ENCODE results near the gene ATP8A1. TPM values are rescaled to one million over a fixed set of nuclear protein-coding genes. Genes with fewer than 3 reads are reported as not detected.
"Not testable (repeated sequence)": the region's sequence is repeated elsewhere in the genome, so short reads cannot be mapped to it uniquely, and the experiment has no call there.

The ATP8A1 gene
- total and polyA plus RNA-seq, 4 donors = 39.0 to 247 (median 83.1) TPM

DNA sequence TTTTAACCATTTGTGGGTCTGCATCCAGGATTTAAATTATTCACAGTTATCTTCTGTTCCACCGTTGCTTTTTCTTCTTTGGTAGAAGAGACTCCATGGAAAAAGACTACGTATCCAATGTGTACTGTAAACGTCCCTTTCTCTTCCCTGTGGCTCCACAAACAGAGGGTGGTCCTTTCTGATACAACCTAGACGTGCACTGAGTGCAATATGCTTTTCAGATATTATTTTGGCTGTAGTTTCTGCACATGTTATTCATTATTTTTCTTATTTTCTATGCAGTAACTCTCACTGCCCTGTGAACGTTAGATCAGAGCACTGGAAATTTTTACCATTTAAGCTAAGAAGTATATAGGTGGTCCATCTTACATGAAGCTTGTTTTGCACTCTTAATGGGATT, 186.9 kb downstream of the ATP8A1 start:
- WGBS (ENCODE audit: insufficient coverage) = no CpG with 5 or more reads among the region's 5 CpGs
- Histone ChIP-seq H3K27me3 (ENCODE audit: control insufficient read depth, insufficient read depth, low read length) (no peaks in the 10 kb centered on the region), H3K27ac (ENCODE audit: low read depth, low read length) (no peak overlapping the region), H3K9me3 (ENCODE audit: control insufficient read depth, insufficient read depth, low read length) (no peaks in the 10 kb centered on the region), H3K4me3 (ENCODE audit: low read depth, low read length) (no peak overlapping the region), H3K4me1 (ENCODE audit: control insufficient read depth, insufficient read depth, low read length) (no peaks in the 10 kb centered on the region), H3K36me3 (ENCODE audit: control insufficient read depth, insufficient read depth, low read length) (no peaks in the 10 kb centered on the region)
- no peak for DNase-seq (ENCODE audit: low read depth in 4 of 6, low spot score in 6 of 6)

DNA sequence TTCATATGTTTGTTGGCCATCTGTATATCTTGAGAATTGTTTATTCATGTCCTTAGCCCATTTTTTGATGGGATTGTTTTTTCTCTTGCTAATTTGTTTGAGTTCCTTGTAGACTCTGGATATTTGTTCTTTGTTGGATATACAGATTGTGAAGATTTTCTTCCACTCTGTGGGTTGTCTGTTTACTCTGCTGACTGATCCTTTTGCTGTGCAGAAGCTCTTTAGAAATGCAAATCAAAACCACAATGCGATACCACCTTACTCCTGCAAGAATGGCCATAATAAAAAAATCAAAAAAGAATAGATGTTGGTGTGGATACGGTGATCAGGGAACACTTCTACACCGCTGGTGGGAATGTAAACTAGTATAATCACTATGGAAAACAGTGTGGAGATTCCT, 189.1 kb downstream of the ATP8A1 start:
- H3K27ac ChIP-seq (ENCODE audit: low read depth, low read length); H3K9me3 ChIP-seq (ENCODE audit: control insufficient read depth, insufficient read depth, low read length); H3K4me3 ChIP-seq (ENCODE audit: low read depth, low read length); H3K4me1 ChIP-seq (ENCODE audit: control insufficient read depth, insufficient read depth, low read length); DNase-seq (ENCODE audit: low read depth in 4 of 6, low spot score in 6 of 6); H3K36me3 ChIP-seq (ENCODE audit: control insufficient read depth, insufficient read depth, low read length); H3K27me3 ChIP-seq (ENCODE audit: control insufficient read depth, insufficient read depth, low read length): not testable (repeated sequence)
- WGBS (ENCODE audit: insufficient coverage) = no CpG with 5 or more reads among the region's 3 CpGs

DNA sequence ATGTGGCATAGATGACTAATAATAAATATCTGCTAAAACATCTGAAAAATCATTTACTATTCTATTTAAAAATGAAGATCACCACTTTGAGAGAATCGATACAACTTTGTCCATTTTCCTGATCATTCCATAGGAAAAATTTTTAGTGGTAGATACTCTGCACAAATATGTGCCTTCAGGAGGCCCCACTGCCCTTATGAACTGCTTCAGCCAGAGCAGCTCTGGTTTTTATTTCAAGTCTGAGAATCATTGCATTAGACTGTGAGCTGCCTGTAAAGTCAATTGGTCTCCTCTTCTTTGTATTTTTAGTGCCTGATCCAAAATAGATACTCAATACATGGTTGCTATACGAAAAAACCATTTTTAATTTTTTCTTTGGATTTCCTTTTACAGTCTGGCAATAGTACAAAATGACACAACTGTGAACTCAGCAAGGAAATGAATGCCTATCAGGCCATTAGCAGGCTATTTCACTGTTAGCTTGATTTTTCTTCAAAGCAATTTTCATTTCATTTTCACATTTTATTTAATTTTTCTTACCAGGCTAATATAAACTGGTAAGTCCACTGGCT, 190.5 kb downstream of the ATP8A1 start:
- DNase-seq (ENCODE audit: low read depth in 4 of 6, low spot score in 6 of 6) = no peak
- Histone ChIP-seq H3K27me3 (ENCODE audit: control insufficient read depth, insufficient read depth, low read length) (no peaks in the 10 kb centered on the region), H3K4me1 (ENCODE audit: control insufficient read depth, insufficient read depth, low read length) (no peaks in the 10 kb centered on the region), H3K36me3 (ENCODE audit: control insufficient read depth, insufficient read depth, low read length) (peaks cover 11% of the 10 kb centered on the region), H3K27ac (ENCODE audit: low read depth, low read length) (no peak overlapping the region), H3K4me3 (ENCODE audit: low read depth, low read length) (no peak overlapping the region), H3K9me3 (ENCODE audit: control insufficient read depth, insufficient read depth, low read length) (no peaks in the 10 kb centered on the region)
- 100% methylated on average over 1 of the region's 2 CpGs for WGBS (ENCODE audit: insufficient coverage)

DNA sequence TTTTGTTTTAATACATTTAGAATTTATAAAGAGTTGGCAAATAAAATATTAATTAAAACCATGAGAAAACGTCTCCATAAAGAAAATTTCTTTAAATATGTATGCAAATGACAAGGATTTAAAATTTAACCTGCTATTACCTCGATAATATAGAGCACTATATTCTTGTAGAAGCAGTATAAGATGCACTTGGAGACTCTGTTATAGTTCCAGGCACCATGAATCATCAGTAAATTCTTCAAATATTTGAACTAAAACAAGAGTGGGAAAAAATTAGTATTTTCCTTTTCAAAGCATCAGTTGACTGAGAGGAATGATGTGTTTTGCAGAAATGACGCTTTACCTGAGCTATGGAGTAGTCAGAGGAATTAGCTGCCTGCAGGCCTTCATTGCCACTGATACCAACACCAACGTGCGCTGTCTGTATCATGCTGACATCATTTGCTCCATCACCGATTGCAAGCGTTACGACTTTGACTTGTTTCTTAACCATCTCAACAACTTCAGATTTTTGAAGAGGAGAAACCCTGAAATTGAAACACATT, 192.3 kb downstream of the ATP8A1 start:
- H3K36me3 ChIP-seq (ENCODE audit: control insufficient read depth, insufficient read depth, low read length) = peaks cover 11% of the 10 kb centered on the region
- no peaks in the 10 kb centered on the region for H3K4me1 ChIP-seq (ENCODE audit: control insufficient read depth, insufficient read depth, low read length)
- WGBS (ENCODE audit: insufficient coverage) = no CpG with 5 or more reads among the region's 8 CpGs
- no peak for DNase-seq (ENCODE audit: low read depth in 4 of 6, low spot score in 6 of 6)
- H3K4me3 ChIP-seq (ENCODE audit: low read depth, low read length) = no peak overlapping the region
- H3K9me3 ChIP-seq (ENCODE audit: control insufficient read depth, insufficient read depth, low read length) = no peaks in the 10 kb centered on the region
- H3K27ac ChIP-seq (ENCODE audit: low read depth, low read length) = no peak overlapping the region
- no peaks in the 10 kb centered on the region for H3K27me3 ChIP-seq (ENCODE audit: control insufficient read depth, insufficient read depth, low read length)

DNA sequence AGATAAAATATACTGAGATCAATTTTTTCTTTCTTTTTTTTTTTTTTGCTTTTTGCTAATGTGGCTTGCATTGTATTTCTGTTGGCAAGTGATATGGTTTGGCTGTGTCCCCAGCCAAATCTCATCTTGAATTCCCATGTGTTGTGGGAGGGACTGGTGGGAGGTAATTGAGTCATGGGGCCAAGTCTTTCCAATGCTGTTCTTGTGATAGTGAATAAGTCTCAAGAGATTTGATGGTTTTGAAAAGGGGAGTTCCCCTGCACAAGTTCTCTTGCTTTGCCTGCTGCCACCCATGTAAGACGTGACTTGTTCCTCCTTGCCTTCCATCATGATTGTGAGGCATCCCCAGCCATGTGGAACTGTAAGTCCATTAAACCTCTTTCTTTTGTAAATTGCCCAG, 195.7 kb downstream of the ATP8A1 start:
- H3K4me1 ChIP-seq (ENCODE audit: control insufficient read depth, insufficient read depth, low read length); H3K27ac ChIP-seq (ENCODE audit: low read depth, low read length); H3K4me3 ChIP-seq (ENCODE audit: low read depth, low read length); DNase-seq (ENCODE audit: low read depth in 4 of 6, low spot score in 6 of 6); H3K27me3 ChIP-seq (ENCODE audit: control insufficient read depth, insufficient read depth, low read length); H3K9me3 ChIP-seq (ENCODE audit: control insufficient read depth, insufficient read depth, low read length): not testable (repeated sequence)
- peaks cover 11% of the 10 kb centered on the region for H3K36me3 ChIP-seq (ENCODE audit: control insufficient read depth, insufficient read depth, low read length)
- WGBS (ENCODE audit: insufficient coverage) = 100% methylated on average over 1 of the region's 1 CpG

DNA sequence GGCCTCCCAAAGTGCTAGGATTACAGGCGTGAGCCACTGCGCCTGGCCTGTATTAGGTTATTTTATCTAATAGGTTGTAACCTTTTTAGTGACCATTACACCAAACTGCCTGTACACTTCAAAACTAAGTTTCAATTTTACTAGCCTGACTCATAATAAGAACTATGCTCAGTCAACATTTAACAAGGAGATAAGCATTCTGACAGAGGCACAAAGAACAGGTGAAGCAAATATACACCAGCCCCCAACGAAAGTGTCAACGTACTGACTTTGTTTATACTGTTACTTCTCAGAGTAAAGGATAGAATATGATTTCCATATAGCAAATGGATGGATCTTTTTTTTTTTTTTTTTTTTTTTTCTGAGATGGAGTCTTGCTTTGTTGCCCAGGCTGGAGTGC, 196.9 kb downstream of the ATP8A1 start:
- Histone ChIP-seq H3K27me3 (ENCODE audit: control insufficient read depth, insufficient read depth, low read length) (no peaks in the 10 kb centered on the region), H3K27ac (ENCODE audit: low read depth, low read length) (no peak overlapping the region), H3K9me3 (ENCODE audit: control insufficient read depth, insufficient read depth, low read length) (no peaks in the 10 kb centered on the region), H3K4me1 (ENCODE audit: control insufficient read depth, insufficient read depth, low read length) (no peaks in the 10 kb centered on the region), H3K36me3 (ENCODE audit: control insufficient read depth, insufficient read depth, low read length) (peaks cover 11% of the 10 kb centered on the region), H3K4me3 (ENCODE audit: low read depth, low read length) (no peak overlapping the region)
- DNase-seq (ENCODE audit: low read depth in 4 of 6, low spot score in 6 of 6) = no peak
- WGBS (ENCODE audit: insufficient coverage) = no CpG with 5 or more reads among the region's 4 CpGs

DNA sequence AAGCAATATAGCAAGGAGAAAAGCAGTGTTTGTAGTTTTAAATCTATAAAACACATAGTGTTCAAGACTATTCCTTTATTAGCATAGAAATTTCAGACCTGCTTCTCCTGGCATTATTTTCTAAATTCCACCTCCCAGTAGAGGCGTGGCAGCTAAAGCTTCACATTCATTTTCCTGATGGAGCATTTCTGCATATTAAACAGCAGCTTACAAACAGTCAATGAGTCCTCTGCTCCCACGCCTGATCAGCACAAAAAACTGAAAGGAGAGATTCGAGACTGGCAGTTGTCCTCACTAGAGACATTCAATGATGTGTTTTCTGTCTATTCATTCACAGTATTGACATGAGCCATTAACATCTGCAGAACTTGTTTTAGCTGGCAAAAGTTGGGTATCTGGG, 198.2 kb downstream of the ATP8A1 start:
- 38% methylated on average over 1 of the region's 3 CpGs for WGBS (ENCODE audit: insufficient coverage)
- H3K27me3 ChIP-seq (ENCODE audit: control insufficient read depth, insufficient read depth, low read length) = no peaks in the 10 kb centered on the region
- no peaks in the 10 kb centered on the region for H3K4me1 ChIP-seq (ENCODE audit: control insufficient read depth, insufficient read depth, low read length)
- peaks cover 6% of the 10 kb centered on the region for H3K36me3 ChIP-seq (ENCODE audit: control insufficient read depth, insufficient read depth, low read length)
- no peak overlapping the region for H3K4me3 ChIP-seq (ENCODE audit: low read depth, low read length)
- no peak overlapping the region for H3K27ac ChIP-seq (ENCODE audit: low read depth, low read length)
- no peaks in the 10 kb centered on the region for H3K9me3 ChIP-seq (ENCODE audit: control insufficient read depth, insufficient read depth, low read length)
- DNase-seq (ENCODE audit: low read depth in 4 of 6, low spot score in 6 of 6) = peak in 2 of 6 donors; percentile 25 to 68

DNA sequence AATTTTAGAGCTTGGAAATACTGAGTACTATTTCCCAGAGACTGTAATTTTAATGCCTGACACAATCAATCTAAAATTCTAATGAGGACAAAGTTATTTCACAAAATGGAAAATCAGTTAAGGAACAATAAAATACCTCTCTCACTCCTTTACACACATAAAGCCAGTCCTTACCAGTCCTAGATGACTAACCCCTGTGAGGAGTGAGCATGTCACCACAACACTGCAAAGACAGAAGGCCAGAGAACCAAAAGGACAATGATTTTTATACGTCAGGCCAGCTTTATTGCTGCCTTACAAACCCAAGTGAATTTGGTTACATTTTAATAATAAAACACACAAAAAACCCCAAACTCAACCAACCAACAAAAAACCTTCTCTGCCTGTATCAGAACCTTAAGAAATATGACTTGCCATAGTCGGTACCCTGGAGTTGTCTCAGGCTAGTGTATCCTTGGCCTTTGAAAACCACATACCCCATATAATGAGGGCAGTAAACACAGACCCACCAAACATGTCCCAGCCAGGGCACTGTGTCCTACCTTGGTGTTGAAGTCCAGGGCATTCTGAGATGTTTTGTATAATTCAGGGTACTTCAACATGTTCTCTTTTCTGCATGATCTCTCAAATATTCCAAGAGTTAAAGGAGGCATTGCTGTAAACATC, 202.0 kb downstream of the ATP8A1 start:
- Histone ChIP-seq H3K4me3 (ENCODE audit: low read depth, low read length) (no peak overlapping the region), H3K36me3 (ENCODE audit: control insufficient read depth, insufficient read depth, low read length) (no peaks in the 10 kb centered on the region), H3K27me3 (ENCODE audit: control insufficient read depth, insufficient read depth, low read length) (no peaks in the 10 kb centered on the region), H3K9me3 (ENCODE audit: control insufficient read depth, insufficient read depth, low read length) (no peaks in the 10 kb centered on the region), H3K4me1 (ENCODE audit: control insufficient read depth, insufficient read depth, low read length) (no peaks in the 10 kb centered on the region), H3K27ac (ENCODE audit: low read depth, low read length) (no peak overlapping the region)
- DNase-seq (ENCODE audit: low read depth in 4 of 6, low spot score in 6 of 6) = no peak
- 59% methylated on average over 2 of the region's 2 CpGs for WGBS (ENCODE audit: insufficient coverage)

DNA sequence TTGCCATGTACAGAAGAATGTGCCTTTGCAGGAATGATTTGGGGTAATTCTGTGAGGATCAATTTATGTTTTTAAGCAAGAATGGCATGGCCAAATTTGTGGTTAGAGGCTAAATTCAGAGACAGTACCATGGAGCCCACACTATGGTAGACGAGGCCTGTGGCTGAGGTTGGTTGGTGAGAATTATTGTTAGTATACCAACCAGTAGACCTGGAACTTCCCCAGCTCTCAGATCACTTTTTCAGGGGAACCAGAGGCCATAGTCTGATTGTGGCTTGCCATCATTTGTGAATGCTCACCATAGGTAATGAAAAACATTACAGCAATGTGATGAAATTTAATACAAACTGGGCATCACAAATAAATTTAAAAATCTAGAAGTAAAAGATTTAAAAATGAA, 203.3 kb downstream of the ATP8A1 start:
- Histone ChIP-seq H3K4me3 (ENCODE audit: low read depth, low read length) (no peak overlapping the region), H3K27me3 (ENCODE audit: control insufficient read depth, insufficient read depth, low read length) (no peaks in the 10 kb centered on the region), H3K4me1 (ENCODE audit: control insufficient read depth, insufficient read depth, low read length) (no peaks in the 10 kb centered on the region), H3K36me3 (ENCODE audit: control insufficient read depth, insufficient read depth, low read length) (no peaks in the 10 kb centered on the region), H3K9me3 (ENCODE audit: control insufficient read depth, insufficient read depth, low read length) (no peaks in the 10 kb centered on the region), H3K27ac (ENCODE audit: low read depth, low read length) (no peak overlapping the region)
- no peak for DNase-seq (ENCODE audit: low read depth in 4 of 6, low spot score in 6 of 6)
- 100% methylated on average over 1 of the region's 1 CpG for WGBS (ENCODE audit: insufficient coverage)

DNA sequence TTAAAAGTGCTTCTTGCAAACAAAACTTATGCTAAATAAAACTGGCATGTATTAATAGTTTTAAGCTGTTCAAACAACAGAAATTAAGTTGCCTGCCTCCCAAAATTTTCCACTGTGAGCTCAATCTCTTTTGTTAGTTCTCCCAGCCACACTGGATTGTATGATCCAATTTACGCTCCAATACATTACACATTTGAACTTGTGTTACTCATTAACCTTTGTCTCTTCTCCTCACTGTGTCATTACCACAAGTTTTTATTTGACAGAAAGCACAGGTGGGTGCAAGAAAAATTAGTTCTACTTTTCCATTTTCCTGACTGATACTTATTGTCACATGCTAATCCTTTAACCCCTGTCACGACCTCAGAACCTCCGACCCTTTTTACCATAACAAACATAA, 204.1 kb downstream of the ATP8A1 start:
- WGBS (ENCODE audit: insufficient coverage) = 50% methylated on average over 2 of the region's 3 CpGs

More for the DNA sequence above, 204.1 kb downstream of the ATP8A1 start:
- Histone ChIP-seq H3K9me3 (ENCODE audit: control insufficient read depth, insufficient read depth, low read length) (no peaks in the 10 kb centered on the region), H3K4me3 (ENCODE audit: low read depth, low read length) (no peak overlapping the region), H3K4me1 (ENCODE audit: control insufficient read depth, insufficient read depth, low read length) (no peaks in the 10 kb centered on the region), H3K27me3 (ENCODE audit: control insufficient read depth, insufficient read depth, low read length) (no peaks in the 10 kb centered on the region), H3K36me3 (ENCODE audit: control insufficient read depth, insufficient read depth, low read length) (peaks cover 2% of the 10 kb centered on the region), H3K27ac (ENCODE audit: low read depth, low read length) (no peak overlapping the region)
- DNase-seq (ENCODE audit: low read depth in 4 of 6, low spot score in 6 of 6) = no peak

Measured in spinal cord (tissue), 10 donors.